Lower leg skin (tissue), 3 donors: ENCODE data around the gene GLDN.

Experiments used
- CTCF ChIP-seq, 3 donors: fragments of 450-650 bp; IDR thresholded peaks; one replicate each; pipeline ENCODE4 v1.5.1; 2016; ENCODE audit warnings: antibody characterized with exemption in 3 of 3, mild to moderate bottlenecking in 3 of 3, moderate library complexity in 2 of 3
- POLR2A ChIP-seq, 2 donors: fragments of 450-650 bp; IDR thresholded peaks; one replicate each; pipeline ENCODE4 v1.6.1; 2016 to 2017; ENCODE audit warnings: antibody characterized with exemption in 2 of 2, mild to moderate bottlenecking in 1 of 2, moderate library complexity in 1 of 2

GRCh38 chr15:51313644-51314280 lies 27.7 kb upstream of the GLDN start:
- no peak for TF ChIP-seq POLR2A (IDR thresholded peaks at IDR 0.05)
- TF ChIP-seq CTCF (IDR thresholded peaks at IDR 0.05), result no peak
